Glomerular visceral epithelial cell (primary cell): ENCODE data around the gene CCDC38.
A peak's percentile ranks its signal among the peaks of the same experiment; 100 is the strongest.
"Not testable (repeated sequence)": the region's sequence is repeated elsewhere in the genome, so short reads cannot be mapped to it uniquely, and the experiment has no call there.

ENCODE experiments used
- DNase-seq: peaks from one replicate; pipeline ENCODE4 v3.0.0-alpha.2; 2016; ENCODE audit errors: extremely low spot score

CCDC38 gene

DNA sequence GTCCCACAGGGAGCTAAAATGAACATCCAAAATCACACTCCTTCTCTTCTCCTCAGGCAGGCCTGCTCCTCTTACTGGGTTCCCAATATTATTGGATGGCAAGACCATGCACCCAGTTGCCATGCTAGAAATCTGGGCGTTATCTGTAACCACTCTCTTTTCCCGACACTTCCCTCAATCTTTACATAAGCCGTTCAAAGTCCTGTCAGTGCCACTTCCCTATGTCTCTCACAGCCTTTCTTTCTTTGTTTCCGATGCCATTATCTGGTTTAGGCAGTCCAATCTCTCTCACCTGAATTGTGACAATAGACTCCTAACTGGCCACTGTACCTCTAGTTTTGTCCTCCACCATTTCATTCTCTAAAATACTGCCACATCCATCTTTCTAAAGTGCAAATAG lies 59.5 kb downstream of the CCDC38 start:
- DNase-seq: no peak

DNA sequence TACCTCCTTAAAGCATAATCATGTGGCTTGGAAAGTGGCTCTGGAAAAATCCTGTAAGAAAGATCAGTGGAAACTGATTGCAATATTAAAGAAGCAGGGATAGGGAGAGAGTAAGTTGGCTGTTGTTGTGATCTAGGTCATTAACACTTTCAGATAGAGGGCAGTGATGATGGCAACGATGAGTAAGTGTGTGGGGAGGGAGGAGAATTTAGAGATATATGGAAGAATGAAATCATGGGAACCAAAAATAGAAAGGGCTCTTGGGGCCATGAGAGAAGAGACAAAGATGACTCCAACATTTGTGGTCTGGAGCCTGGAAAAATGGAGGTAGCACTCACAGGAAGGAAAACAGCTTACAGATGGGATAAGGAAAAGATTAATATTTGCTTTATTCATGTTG lies 60.3 kb downstream of the CCDC38 start:
- peak; percentile 10 for DNase-seq

DNA sequence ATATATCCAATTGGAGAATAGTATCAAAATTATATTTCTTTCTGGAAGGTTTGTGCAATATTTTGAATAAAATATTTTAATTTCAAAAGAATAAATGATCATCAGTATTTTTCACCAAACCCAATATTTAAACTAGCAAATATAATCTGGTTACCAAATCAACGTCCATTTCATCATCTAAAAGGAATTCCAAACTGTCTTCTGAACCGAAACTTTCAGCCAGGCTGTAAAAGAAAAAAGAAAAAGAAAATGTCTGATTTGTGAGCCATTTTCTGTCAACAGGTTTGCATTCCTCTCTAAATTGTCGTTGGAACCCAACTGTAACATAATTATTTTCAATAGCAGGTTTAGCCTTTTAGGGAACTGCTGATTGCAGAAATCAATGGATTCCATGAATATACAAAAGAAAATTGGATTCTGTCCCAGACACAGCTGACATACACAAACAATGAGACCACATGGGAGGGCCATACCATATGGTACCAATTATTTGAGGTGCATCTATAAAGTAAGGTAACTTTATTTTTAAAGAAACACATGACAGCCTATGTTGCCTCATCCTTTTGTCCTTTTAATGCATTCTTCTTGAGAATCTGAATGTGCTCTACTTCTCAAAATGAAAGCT lies 61.0 kb downstream of the CCDC38 start:
- no peak for DNase-seq

DNA sequence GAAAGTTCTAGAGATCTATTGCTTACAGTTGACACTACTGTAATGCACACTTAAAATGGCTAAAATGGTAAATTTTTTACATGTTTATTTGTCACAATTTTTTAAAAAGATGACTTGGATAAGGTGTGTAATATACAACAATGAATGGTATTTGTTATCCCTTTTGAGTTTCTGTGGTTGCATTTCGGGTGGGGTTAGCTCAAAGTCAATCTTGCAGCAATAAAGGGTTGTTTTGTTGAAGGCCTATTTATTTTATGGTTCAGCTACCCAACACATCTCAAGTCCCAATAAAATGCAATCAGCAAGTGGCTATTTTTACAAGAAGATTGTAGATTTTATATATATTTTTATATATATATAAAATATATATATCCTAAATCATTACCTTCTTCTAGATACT lies 61.5 kb downstream of the CCDC38 start:
- no peak for DNase-seq

DNA sequence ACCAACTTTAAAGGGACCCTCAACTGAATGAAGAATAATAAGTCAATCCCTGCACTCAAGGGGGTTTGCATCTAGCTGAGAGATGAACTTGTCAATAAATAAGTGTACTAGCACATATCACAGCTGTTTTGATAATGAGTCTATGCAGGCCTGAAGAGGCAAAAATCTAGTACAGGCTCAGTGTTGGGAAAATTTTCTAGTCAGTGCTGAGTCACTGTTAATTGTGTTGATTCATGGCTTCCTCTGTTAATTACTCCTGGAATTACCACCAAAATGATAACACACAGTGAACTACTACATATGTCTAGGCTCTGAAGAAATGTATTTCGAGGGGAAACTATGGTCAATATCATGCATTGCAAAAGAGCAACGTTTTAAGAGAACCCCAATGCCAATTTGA lies 64.8 kb downstream of the CCDC38 start:
- no peak for DNase-seq

DNA sequence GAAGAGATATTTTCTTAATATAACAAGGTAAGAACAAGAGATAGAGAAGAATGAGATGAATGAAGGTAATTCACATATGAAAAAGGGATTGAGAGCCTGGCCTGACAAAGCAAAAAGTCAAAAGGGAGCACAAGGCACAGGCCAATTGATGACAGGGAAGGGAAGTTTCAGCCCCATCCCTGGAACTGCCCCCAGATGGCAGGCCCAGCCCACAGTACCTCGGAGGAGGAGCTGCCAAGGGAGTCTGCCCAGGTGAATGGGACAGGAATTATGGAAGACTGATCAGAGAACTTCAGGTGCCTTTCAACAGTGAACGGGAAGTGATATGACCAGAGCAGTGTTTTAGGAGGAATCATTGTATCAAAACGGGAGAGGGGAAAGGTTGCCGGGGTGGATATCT lies 68.0 kb downstream of the CCDC38 start:
- no peak for DNase-seq

GRCh38 chr12:95870897-95871296 lies 71.5 kb downstream of the CCDC38 start:
- no peak for DNase-seq

GRCh38 chr12:95863337-95863736 lies 79.1 kb downstream of the CCDC38 start:
- DNase-seq: no peak

DNA sequence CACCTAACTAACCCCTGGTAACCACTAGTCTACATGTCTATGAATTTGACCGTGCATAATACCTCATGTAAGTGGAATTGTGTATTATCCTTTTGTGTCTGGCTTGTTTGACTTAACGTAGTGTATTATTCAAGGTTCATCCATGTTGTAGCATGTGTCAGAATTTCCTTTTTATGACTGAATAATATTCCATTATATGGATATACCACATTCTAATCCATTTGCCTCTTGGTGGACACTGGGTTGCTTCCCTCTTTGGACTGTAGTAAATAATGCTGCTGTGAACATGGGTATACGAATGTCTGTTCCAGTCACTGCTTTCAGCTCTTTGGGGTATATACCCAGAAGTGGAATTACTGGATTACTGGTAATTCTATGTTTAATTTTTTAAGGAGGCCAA lies 80.4 kb downstream of the CCDC38 start:
- no peak for DNase-seq

GRCh38 chr12:95859947-95860850 lies 82.2 kb downstream of the CCDC38 start:
- no peak for DNase-seq

DNA sequence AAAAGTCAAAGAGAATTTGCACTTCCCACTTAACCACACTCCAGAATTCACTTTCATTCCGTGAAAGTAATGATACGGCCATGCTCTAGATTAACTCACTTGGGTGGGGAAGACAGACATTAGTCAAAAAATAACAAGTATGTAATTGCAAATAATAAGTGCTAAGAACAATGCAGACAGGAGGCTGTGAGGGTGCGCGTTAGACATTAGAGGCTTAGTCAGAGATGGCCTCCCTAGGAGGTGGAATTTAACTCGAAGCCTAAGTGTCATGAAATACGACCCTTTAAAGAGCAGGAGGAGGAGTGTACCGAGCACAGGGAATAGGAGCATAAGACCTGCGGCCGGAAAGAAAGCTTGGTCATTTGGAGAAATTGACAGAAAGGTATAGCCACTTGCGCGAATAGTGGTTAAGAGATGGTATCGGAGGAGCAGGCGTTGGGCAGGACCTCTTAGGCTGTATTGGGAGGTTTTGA lies 83.0 kb downstream of the CCDC38 start:
- peak; percentile 37 for DNase-seq

DNA sequence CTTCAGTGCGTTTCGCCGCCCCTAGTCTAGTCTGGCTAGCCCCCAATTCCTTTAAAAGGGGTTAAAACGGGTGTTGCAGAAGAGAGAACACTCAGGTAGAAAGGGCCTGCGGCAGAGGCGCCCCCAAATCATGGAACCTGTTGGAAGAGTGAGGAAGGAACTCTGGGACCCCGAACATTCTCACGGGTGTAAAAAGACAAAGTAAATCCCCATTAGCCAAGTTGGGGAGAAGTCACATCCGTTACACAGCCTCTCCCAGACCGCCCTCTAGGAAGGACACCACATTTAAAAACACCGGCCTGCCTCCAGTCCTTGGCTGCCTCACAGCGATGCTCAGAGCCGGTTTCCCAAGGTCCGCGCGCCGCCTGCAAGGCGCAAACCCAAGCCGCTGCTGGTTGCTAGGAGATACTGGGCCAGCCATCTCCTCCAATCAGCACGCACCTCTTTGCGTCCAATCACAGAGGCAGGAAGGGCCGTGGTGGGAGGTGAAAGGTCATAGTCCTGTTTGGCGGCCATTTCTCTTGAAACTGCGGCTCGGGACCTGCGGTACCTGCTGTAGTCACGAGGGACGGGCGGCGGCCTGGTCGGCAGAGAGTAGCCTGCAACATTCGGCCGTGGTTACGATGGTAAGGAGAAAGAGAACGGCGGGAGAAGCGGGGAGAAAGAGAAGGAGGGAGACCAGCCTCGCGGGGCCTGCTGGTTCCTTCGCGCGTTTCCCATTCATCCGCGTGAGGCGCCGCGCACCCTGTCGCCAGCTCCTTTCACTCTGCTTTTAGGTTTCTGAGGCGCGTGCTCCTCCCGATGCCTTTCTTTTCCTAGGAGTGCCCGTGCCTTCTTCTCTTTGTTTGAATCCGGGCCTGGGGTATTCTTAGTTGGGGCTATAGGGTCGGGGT lies 83.7 kb downstream of the CCDC38 start, which contains the start of gene SNRPF:
TSS of gene SNRPF (plus strand) at position 502 of the 893 bp plus-strand sequence. CDS start at position 624, 122 bp downstream.
- peak; percentile 95 for DNase-seq

GRCh38 chr12:95857799-95858198 lies 84.6 kb downstream of the CCDC38 start:
- no peak for DNase-seq

DNA sequence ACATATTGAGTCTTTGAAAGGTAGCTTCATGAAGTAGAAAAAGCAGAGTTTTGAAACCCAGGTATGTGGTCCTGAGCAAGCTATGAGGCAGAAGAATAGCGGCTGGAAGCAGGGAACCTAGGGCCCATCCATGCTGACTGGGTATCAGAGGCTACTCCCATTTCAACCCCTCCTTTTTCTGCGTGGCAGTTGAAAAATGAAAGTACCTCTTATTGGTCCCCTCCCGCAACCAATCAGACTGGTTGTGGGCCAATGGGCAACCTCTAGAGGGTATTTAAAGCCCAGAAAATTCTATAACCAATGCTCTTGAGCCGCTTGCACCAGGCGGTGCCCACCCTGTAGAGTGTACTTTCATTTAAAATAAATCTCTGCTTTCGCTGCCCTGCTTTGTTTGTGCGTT lies 85.3 kb downstream of the CCDC38 start:
- no peak for DNase-seq

DNA sequence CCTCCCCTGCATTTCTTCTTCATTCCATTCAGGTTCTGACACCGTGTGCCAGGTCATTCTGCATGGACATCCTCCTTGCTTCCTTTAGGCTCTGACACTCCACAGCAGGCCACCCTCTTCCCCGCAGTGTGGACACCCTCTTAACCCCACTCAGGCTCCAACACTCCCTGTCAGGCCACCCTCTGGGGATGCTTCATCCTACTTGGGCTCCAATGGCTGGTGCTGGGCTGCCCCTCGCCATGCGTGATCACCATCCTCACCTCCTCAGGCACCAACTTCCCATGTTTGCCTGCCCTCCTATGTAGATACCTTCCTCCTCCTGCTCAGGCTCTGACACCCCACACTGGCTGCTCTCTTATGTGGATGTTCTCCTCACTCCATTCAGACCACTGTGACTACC lies 90.3 kb downstream of the CCDC38 start:
- no peak for DNase-seq

DNA sequence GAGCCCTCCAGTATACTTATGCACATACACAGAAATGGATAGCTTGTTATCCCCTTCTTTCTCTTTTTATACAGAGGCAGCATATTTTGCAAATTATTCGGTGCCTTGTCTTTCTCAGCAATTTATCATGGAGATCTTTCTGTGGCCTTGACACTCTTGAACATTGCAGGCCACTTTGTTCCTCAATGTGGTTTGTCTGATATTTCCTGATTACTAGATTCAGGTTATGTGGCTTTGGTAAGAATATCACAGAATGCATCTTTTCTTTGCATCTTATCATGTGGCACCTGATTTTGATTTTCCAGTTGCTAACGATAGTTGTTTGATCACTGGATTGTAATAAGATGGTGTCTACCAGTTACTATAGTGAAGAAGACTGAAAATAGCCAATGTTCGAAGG lies 90.8 kb downstream of the CCDC38 start:
- no peak for DNase-seq

DNA sequence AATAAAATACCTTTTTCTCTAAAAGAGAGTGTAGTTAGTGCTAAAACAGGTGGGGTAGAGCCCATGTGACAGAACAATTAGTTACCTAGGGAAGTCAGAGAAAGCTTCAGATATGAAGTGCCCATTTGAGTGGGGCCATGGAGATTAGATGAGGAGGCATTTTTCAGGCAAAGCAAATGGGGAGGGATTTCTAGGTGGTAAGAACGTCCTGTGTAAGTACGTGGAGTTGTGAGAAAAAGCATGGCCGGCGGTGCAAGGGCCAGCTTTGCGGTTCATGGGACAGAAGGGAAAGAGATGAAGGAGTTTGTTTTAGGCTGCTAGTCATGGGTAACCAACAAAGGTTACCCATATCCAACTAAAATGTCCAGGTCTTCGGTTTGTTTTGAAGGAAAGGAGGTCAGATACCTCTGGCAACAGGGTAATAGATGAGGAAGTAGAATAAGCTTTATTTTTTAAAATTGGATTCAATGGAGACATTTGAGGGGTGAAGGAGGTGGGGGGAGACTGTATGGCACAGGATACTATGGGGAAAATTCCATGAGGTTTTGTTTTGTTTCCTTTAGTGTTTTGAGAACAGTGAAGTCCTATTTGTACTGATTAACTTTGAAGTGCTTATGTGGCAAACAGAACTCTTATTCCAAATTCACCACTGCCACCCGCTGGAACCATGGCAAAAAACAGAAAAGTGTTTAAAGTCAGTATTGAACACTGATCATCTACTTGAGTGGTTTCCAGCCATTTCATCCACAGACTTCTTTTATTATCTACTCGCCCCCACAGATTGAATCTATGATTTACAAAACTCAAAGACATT lies 93.6 kb downstream of the CCDC38 start:
- DNase-seq: peak; percentile 47

- DNase-seq: not testable (repeated sequence)
Measured at GRCh38 chr12:95842426-95842825, 100.0 kb downstream of the CCDC38 start.

GRCh38 chr12:95838125-95838524 lies 104.3 kb downstream of the CCDC38 start:
- peak; percentile 69 for DNase-seq

GRCh38 chr12:95837240-95838038 lies 105.0 kb downstream of the CCDC38 start:
- no peak for DNase-seq
